HG02884 (cell line): ENCODE measurements around the gene ARL6IP4.

Source experiments
- ATAC-seq: cut with Tn5 transposase; IDR thresholded peaks from one replicate; pipeline ENCODE4 v1.9.1; 2021; ENCODE audit warnings: mild to moderate bottlenecking, moderate library complexity; ENCODE audit not compliant: unreplicated experiment

The ARL6IP4 gene

DNA sequence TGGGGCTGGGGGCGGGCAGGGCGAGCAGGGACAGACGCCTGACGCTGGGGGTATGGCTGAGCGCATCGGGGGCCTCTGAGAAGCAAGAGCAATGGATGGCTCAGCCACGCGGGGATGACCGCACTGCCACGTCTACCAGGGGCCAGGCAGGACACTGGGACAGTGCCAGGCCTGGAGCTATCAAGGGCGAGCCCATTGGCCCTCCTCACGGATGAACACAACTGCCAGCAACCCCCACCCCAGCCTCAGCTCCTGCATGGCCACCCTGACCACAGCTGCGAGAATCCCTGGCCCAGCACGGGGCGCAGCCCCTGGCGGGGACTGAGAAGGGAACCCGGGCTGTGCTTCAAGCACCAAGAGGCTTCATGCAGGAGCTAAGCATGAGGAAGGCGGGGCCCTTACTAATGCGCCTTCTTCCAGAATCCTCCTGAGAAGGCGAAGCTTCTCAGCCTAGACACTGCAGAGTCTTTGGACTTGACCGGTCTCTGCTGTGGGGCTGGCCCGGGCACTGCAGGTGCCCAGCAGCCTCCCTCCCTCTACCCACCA, 9.5 kb downstream of the ARL6IP4 start:
- no peak for ATAC-seq

DNA sequence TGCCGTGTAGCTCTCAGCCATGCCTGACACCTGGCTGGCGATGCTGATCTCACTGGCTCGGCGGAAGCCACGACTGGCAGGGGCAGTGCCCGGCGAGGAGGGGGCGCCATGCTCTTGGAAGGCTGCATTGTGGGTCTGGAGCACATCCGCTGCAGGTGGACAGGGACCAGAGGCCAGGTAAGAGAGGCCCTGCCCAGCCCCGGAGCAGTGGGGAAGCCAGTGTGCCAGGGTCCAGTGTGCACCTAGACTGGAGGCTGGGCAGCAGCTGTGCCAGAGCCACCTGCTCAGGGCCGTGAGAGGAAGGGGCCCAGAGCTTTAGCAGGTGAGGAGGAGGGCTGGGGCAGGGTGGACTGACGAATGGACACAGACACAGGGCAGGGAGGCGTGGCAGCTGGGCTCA, 10.1 kb downstream of the ARL6IP4 start:
- ATAC-seq, result no peak

DNA sequence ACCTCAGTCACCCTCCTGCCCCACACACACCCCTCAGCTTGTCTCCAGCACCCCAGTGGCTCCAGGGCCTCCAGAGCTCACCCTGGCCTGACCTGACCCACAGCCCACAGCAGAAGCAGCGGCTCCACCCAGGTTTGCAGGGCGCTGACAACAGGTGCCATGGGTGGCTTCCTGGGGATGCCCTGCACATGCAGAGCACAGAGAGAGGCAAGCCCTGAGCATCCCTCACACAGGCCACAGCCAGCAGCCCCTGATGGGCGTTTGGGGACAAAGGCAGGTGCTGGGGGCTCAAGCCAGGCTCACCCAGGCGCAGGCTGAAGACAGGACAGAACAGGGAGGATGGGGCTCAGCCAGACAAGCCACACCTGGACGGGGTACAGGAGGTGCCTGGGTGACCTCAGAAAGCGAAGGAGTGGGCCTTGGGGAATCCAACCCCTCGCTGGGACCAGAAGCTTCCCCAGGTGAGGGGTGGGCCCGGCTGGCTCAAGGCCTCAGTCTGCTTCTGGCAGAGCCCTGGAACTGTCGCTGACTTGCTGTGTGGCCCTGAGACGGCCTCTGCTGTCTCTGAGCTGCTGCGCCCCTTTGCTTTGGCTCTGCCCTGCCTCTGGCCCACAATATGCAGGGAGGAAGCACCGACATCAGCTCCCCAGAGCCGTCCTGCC, 10.6 kb downstream of the ARL6IP4 start:
- ATAC-seq, result no peak

DNA sequence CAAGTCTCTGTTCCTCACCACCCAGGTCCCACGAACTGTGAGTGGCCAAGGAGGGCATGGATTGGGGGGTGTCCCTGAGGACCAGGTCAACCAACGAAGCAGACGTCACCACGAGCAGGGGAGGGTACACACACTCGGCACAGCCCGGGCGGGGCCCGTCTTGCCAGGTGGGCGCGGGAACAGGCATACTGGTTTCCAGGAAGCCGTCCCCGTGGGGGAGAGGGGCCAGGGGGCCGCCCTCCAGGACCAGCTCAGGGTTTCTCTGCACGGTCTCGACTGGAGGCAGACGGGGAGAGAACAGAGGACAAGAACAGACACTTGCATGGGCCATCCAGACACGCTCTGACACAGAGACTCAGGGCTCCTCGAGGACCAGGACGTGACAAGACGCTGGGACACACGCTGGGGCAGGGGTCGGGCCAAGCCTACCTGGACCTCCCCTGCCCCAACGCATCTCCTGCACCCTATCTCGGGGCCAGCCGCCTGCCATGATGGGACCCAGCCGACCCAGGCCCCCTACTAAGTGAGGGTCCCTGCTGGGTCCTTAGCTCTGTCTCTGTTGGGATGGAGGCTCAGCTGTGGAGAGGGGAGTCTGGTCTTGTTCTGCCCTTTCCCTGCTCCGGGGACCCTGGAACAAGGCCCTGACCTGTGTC, 11.3 kb downstream of the ARL6IP4 start:
- no peak for ATAC-seq

DNA sequence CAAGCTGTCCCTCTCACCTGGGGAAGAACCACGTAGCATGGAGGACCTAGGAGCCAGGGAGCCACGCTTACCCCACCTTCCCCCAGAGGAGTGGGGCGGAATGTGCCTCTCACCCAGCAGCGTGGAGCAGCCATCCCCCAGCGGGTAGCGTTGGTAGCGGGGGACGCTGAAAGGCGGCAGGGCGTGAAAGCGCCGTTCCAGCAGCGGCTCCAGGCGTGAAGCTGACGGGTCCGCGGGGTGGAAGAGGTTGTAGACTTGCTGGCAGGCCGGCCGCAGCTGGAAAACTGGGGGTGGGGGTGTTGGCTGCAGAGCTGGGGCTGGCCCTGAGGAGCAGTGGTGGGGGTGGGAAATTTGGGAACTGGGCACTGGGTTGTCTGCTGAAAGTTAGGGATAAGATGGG, 11.9 kb downstream of the ARL6IP4 start:
- ATAC-seq, result no peak

DNA sequence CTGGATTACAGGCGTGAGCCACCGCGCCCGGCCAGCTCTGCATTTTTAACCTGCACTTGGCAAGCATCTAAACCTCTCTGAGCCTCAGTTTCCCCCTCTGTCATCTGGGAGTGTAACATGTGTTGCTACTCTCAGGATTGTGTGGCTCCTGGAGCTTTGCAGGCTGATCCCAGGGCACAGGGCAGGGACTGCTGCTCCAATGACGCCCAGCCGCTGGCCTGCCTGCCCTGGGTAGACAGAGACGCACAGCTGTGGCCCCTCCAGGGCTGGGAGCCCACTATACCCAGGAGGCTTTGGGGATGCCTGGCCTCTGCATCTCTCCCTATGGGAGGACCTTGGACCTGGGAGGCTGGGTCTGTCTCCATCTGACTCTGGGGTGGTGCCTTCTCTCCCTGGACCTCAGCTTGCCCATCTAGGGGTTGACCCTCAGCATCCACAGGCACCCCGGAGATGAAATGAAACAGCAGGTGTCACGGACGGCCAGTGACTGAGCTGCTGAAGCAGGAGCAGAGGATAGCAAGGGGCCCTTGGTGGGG, 13.7 kb downstream of the ARL6IP4 start:
- ATAC-seq, result no peak

DNA sequence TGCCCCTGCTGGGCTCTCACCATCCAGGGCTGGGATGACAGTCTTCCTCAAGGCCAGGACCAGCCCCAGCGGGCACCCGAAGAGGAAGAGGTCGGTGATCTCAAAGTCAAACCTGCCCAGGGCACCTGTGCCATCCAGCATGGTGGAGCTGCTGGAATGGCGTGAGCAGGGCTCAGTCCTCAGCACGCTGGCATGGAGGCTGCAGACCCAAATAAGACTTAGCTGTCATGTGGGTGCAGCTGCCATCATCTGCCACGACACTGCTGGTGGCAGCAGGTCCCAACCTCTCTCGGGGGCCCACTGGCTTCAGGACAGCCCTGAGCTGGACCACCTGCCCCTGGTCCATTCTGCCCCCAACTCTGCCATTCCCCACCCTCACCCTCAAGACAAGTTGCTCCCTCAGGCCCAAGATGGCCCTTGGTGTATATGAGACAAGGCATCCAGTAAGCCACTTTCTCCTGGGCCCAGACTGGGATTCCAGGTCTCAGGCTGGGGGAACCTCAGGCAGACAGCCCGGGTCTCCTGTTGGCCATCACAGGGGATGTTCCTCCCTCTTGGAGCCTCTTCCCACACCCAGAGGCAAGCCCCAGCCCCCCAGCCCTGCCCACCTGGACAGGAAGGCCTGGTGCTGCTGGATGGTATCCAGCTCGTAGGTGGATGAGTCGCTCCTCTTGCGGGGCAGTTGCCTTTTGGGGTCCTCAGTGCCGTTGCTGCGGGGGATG, 14.5 kb downstream of the ARL6IP4 start:
- no peak for ATAC-seq

DNA sequence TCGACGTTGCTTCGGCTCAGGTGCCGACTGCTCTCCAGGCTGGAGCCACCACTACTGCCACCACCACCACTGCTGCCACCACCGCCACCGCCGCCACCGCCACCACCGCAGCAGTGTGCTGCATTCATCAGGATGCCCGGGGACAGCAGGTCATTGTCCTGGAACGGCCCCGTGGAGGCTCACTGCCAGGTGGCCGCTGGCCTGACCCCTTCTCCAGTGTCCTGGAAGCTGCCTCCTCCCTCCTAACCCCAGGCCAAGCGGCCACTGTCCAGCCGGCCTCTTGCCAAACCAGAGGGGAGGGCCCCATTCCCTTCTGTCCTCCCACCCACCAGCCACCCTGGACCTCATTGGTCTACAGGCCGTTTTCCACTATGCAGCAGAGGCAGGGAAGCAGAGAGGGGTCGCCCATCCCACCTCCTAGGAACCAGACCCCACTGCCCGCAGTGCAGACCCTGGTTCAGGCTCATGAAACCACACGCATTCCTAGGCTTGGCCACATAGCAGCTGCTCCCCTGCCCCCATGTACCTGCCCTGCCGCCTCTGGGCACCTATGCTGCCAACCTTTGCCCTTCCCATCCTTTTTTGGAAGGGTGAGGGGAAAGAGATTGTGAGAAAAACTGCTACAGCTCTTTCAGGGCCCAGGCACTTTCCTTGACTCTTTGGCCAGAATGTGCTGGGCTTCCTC, 15.2 kb downstream of the ARL6IP4 start:
- ATAC-seq, result no peak

DNA sequence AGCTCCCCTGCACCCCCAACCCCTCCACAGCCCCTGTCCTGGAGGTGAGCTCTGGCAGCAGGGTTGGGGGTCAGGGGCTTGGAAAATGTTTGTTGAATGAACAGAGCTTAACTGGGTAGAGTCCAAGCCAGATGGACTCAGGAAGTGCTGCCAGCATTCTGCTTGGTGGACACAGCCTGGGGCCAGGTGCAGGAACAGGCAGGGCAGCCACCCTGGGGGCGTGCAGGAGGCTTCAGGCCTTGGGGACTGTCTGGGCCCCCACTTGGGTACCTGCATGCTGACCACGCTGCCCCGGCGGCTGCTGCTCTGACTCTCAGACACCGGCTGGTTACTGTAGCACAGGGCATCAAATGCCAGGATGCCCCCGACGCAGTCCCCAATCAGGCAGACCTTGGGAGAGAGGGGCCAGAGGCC, 15.7 kb downstream of the ARL6IP4 start:
- ATAC-seq, result no peak

DNA sequence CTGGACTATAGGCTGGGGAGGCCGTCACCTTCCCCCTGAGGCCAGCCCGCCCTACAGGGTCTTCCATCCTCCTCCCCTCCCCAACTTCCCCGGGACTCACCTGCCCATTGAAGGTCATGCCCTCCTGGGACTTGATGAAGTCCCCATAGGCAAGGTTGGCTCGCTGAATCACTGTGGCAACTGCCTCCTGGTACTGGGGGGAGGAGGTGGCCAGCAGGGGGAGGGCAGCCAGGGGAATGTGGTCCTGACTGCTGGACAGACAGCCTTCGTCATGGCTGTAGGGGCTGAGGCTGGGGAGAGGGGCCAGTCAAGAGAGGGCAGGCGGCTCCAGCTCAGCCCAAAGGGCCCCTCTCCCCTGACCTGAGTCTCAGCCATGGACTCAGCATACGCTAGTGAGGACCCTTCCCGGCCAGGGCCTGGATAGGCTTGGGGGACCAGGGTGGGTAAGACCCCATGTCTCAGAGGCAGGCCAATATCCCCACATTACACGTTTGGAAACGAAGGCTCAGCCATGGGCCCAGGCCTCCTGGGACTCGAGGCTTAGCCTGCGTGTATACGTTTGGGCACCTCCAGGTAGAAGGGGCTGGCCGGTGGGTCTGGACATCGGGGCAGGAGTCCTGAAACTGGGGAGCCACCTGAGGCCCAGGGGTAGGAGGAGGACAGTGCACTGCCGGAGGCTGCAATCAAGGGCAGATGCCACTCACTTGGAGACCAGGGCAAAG, 16.3 kb downstream of the ARL6IP4 start:
- no peak for ATAC-seq

DNA sequence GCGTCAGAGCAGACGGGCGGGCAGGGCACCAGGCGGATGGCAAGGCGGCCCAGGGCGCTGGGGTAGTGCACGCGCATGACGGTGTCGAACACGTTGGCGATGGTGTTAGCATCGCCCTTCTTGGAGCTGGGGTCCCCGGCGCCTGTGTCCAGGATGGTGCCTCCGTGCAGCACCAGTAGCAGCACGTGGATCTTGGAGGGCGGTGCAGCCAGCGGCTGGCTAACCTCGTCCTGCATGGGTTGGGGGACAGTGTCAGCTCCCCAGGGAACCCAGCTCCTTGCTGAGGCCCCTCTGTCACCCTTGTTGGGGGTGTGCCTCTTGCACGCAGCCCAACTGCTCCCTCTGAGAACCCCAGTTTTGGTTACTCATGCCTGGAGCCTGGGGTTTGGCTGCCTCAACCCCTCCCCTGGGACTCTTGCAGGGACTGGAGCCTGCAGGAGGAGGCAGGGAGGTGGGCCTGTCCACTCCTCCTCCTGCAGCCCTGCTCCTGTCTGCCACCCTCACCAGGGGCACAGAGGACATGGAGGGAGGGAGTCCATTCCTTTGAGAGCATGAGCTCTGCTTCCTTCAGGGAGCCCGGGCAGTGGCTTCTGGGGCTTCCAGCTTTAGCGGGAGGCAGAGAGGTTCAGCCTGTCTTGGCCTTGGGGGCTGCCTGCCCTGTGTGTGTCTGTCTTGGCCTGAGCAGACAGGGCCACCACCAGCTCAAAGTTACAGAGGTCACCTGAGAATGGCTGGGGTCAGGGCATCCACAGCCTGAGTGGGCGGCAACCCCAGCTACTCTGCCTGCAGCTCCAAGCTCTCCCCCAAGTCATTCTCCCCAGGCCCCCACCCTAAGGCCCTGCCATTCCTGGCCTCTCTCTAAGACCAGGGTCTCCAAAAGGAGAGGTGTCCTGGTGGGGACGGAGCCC, 17.1 kb downstream of the ARL6IP4 start:
- ATAC-seq, result no peak

DNA sequence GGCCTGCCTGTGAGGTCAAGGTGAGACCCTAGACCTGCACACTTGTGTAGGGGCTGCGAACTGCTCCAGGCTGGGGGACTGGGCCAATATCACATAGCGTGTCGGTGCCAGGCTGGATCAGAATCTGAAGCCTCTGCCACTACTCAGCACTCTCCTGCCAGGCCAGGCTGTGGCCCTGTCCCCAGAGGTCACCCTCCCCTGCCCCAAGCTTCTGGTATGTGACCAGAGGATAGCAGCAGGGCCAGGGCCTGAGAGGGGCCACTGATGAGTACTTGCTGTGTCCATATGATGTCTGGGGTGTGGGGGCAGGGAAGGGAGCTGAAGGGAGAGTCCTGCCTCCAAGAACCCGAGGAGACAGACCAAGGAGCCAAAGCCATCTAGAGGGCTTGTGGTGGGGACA, 17.8 kb downstream of the ARL6IP4 start:
- no peak for ATAC-seq

DNA sequence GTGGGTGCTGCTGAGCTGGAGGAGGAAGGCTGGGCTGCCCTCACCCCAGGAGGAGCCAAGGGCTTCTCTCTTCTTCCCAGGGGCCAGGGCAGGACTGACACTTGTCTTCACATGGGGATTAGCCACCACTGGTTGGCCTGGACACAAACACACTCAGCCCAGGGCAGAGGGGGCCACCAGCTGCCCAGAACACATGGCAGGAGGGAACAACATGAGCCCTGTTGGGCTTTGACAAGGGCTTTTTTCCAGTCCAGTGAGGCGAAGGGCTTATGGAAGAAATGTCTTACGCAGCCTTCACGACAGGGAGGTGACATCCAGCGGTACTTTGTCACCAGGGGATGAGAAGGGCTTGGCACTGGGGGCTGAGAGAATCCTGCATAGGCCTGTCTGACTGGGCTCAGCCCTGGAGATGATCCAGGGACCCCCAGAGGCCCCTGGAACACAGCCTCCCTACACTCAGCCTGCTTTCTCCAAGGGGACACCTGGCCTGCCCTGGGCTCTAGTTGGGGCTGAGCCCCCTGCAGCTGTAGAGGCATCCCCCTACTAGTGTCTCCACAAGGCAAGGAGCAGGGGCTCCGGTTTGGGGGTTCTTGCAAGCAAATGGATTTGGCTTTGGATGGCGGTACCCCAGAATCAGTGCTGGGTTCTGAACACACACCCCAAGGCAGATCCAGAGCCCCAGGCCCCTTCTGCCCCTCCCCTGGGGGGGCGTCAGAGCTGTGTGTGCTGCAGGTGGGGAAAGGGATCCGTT, 18.9 kb downstream of the ARL6IP4 start:
- no peak for ATAC-seq

DNA sequence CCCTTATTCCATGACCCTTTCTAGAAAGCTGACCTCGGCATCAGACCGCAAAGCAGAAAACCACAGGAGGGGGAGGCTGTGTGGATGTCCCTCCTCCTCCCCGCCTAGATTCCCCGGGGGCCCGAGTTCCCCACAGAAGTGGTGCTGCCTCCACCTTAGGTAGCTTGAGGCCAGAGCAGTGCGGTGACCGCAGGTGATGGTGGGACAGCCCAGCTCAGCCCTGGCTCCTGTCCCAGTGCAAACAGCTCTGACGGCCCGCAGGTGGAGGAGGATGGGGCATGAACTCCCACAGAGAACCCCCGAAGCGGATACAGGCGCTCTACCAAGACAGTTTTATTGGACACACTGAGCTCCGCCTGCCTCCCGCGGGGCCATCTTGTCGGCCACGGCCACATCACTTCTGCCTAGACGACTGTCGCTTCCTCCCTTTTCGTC, 19.5 kb downstream of the ARL6IP4 start:
- no peak for ATAC-seq

DNA sequence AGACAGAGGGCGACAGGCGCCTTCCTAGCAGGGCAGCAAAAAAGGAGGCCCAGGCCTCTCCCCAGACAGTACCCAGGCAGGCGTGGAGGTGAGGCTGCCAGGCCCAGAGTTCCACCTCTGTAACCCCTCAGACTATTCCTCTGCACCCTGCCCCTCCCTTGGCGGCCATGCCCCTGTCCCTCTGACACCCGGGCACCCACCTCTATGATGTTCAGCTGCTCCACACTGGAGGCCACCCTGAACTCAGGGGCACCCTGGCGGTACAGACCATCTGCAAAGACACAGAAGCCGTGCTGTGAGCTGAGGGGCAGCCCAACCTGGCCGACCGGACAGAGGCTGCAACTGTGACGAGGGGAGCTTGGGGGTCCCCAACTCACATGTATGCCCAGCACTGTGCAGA, 20.1 kb downstream of the ARL6IP4 start:
- ATAC-seq, result no peak

DNA sequence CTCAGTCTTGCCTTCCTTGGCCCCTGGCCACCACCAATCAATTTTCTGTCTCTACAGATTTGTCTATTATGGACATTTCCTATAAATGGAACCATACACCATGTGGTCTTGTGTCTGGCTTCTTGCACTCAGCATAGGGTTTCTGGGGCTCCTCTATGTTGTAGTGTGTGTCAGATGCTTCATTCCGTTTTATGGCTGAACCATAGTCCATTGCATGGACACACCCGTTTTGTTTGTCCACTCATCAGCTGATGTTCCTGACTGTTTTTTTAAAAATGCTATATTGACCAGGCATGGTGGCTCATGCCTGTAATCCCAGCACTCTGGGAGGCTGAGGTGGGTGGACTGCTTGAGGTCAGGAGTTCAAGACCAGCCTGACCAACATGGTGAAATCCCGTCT, 21.0 kb downstream of the ARL6IP4 start:
- no peak for ATAC-seq

DNA sequence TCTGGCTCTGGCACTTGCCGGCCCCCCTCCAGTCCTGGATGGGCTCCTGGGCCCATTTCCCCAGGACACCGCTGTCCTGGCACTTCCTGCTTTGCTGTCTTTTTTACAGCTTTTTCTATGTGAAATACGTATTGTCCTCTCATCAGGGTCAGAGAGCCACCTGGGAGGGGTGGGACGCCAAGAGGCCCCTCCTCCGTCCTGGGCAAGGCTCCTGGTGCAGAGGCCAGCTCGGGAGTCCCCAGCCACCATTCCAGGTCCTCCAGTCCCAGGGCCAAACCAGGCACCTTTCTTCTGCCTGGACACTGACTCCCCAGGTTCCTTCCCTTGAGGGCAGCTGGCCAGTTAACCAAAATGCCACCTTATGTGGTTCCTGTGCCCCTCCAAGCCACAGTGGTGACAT, 22.8 kb downstream of the ARL6IP4 start:
- ATAC-seq, result no peak

DNA sequence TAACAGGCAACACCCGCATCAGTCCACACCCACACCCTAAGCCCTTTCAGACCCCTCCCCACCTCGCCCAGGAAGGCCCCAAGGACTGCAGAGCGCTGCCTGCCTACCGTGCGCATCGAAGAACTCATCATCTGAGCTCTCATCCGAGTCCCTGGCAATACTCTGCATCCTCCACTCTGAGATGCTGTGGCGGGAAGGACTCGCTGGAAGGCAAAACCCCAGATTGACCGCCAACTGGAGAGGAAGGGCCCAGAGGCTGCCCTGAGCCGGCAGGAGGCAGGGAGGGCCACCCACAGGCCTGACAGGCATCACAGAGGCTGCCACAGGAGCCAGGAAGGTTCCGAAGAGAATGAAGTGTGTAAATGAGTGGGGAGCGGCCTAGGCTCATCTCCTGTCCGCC, 23.8 kb downstream of the ARL6IP4 start:
- ATAC-seq, result no peak
